ENCODE results near the gene RPS27.

Gene RPS27

DNA sequence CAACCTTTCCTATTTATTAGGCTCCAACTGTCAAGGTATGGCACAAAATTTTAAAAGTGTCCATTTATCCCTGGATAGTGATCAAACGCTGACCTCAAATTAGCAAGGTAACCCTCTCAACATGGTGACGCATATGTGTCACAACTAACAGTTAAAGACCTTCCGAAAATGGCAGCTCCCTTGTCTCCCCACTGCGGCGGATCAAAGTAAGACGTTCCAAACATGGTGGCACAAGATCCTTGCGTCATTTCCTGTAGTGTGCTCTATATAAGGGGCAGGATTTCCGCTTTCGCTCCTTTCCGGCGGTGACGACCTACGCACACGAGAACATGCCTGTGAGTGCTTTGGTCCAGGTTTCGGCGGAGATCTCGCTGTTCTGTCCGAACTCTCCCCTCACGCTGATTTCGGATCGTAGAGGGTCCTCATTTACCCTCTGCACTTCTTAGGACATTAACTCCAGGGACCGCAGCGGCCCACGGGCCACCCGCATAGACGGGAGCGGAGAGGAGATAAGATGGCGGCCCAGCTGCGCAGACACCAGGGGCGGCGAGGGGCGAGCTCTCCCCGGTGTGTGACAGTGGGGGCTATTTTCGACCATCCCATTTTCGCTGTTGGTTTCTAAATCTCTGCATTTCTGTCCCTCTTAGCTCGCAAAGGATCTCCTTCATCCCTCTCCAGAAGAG, at the start of gene RPS27:
RPS27 (plus strand) TSS at position 295 of the 683 bp plus-strand sequence; CDS start at position 330, 35 bp downstream.
- peak; percentile 98 for DNase-seq (ENCODE audit: low read depth)

DNA sequence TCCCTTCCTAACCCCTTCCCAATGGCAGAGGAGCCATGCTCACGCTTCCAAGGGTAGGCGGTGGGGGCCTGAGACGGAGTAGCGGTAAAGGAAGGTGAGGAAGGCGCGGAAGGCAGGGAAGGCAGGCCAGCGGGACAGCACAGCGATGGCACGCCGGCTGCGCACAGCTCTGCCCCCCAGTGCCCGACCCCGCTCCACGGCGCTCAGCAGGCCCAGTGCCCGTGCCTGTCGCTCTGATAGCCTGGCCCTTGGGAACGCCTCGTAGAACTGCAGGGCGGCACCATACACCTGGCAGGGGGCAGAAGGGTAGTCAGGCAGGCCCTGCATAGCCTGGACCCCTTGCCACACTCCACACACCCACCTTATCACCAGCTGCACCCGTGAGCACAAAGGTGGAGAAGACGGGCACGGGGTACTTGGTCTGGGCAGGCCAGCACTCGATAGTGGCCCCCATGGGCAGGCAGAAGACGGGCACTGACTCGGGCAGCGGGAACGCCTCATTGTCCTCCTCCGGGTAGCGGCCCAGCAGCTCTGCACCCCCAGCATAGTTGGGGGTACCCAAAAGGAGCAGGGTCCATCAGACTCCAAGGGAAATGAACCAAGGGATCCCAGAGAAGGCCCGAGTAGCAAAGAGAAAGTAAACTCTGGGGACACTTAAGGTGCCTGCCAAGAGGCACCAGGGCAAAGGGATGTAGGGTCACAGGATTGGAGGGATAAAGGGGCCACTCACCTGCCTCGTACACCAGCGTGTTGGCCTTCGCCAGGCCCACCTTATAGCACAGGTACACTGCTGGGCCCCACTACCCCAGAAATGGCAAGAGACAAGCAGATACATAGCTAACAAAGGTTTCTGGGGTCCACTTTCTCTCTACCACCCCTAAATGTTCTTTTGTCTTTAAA, 48.5 kb upstream of the RPS27 start:
- no peak for DNase-seq (ENCODE audit: low read depth)

- DNase-seq (ENCODE audit: low read depth), result no peak
These were observed 47.6 kb upstream of the RPS27 start for GRCh38 chr1:153942766-153943549.

- no peak for DNase-seq (ENCODE audit: low read depth)
These were observed 46.3 kb upstream of the RPS27 start for GRCh38 chr1:153944005-153944826.

DNA sequence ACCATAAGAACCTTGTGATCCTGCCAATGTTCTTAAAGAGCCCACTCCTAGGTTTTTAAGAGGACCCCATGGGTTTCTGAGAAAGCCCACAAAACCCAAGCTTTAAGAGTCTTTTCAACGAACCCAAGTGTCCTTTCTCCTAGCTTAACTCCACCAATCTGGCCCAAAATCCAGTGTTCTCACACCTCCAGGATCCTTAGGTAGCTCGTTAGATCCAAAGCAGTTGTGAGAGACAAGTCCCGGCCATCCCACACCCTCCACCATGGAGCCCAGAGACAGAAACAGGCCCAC, 45.8 kb upstream of the RPS27 start:
- no peak for DNase-seq (ENCODE audit: low read depth)

GRCh38 chr1:153945131-153945794, 45.3 kb upstream of the RPS27 start:
- no peak for DNase-seq (ENCODE audit: low read depth)

GRCh38 chr1:153945795-153946621, 44.6 kb upstream of the RPS27 start:
- DNase-seq (ENCODE audit: low read depth), result peak; percentile 42

DNA sequence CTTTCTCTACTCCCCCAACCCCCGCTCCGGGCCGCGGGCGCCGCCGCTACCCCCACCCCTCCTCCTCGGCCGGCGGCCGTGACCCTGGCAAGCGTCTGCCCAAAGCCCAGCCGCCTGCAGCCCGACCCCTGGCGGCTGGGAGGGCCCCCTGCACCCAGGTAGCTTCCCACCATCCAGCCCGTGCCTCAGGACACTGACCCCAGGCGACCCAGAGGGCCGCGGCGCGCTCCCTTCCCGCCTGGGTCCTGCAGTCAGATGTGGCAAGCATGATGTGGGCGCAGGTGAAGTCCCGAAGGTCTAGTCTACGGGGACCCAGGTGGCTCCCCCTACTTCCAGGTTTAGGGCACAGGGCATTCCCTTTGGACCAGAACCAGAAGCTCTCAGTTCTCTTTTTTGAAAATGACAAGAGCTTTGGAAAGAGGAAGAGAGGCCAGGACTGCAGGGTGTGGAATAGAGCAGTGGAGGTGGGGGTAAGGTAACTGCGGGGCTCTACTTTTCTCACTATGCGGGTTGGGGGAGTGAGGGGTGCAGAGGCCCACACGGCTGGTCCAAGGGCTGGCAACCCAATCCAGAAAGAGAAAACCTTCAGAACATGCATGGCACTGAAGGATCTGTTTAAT, 43.8 kb upstream of the RPS27 start, which contains the start of gene DENND4B:
DENND4B (minus strand) TSS at position 97 of the 620 bp plus-strand sequence. CDS start 2,344 bp downstream, outside the sequence.
- peak; percentile 55 for DNase-seq (ENCODE audit: low read depth)

- DNase-seq (ENCODE audit: low read depth), result no peak
These were observed 39.4 kb upstream of the RPS27 start for GRCh38 chr1:153951183-153951582.

DNA sequence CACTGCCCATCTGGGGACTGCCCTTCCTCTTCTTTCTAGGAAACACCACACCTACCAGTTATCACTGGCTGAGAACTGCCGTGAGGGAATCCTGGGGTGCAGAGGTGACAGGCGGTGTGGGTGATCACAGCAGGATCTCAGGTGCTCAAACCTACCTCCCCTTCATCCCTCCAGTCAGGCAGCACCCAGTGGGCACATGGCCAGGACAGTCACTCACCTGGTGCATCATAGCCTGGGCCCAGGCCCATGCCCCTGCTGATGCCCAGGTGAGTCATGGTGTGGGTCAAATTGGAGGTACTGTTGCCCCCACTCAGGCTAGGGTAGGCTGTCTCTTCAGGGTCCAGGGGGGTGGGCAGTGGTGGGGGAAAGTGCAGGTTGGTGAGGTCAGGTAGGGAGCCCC, 38.8 kb upstream of the RPS27 start:
- DNase-seq (ENCODE audit: low read depth), result no peak

GRCh38 chr1:153953859-153954365, 36.6 kb upstream of the RPS27 start:
- no peak for DNase-seq (ENCODE audit: low read depth)

- no peak for DNase-seq (ENCODE audit: low read depth)
These were observed 35.7 kb upstream of the RPS27 start for GRCh38 chr1:153954826-153955225.

DNA sequence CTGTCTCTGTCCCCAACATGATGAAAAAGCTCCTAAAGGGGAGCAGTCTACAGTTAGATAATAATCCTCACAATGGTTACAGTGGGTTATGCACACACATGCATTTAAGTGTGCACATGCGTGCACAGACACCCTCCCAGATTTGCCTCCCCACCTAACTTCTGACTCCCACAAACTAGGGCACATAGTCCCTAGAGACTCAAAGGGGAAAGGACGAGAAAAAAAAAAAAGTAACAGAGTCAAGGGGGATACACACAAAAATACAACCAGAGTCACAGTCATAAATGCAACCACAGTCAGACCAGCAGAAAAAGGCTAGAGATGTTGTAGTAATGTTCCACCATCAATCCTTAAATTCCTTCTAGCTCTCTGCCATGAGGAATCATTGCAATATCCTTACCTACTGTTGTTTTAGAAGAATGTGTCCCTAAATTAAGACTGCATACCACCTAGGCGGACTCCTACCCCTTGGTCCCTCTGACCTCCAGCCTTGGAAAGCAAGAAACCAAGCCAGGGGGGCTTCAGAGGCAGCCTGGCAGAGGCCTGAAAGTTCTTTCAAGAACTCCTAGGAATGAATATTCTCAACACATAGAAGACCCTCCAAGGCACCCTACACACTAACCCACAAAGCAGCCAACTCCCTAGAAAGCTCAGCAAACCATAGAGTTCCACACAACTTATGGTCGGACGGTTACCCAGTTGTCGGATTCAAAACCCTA, 33.4 kb upstream of the RPS27 start:
- no peak for DNase-seq (ENCODE audit: low read depth)

DNA sequence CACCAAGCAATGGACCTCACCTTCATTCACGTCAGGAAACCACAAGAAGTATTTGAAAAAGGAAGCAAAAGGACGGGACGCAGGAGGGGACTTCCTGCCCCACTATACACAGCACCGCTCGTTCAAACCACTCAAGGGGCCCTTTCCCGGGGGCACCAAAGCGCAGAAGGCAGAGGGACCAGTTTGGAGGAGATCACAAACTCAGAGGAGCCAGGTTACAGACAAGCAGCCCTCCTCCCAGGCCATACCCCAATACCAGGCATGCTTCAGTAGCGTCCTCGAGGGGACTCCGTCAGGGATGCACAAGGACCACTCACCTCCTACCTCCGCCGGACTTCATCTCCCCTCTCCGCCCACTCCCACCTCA, 32.8 kb upstream of the RPS27 start:
- DNase-seq (ENCODE audit: low read depth), result no peak

GRCh38 chr1:153958111-153958960, 32.2 kb upstream of the RPS27 start, which contains the start of gene CRTC2:
Gene CRTC2 (minus strand): TSS chr1:153958612. CDS start chr1:153958497, 115 bp downstream.
- peak; percentile 97 for DNase-seq (ENCODE audit: low read depth)

DNA sequence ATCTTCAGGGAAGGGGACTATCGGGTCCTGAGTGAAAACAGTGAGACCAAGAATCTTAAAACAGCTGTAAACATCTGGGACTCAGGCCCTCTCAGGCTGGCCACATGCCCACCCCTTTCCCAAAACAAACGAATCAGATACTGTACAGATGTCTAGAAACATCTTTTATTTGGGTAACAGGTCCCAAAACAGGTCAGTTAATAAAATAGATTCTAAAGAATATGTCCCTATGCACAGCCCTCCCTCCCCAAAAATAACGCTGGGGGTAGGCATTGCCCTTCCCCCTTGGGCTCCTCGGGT, 31.7 kb upstream of the RPS27 start:
- DNase-seq (ENCODE audit: low read depth), result no peak

DNA sequence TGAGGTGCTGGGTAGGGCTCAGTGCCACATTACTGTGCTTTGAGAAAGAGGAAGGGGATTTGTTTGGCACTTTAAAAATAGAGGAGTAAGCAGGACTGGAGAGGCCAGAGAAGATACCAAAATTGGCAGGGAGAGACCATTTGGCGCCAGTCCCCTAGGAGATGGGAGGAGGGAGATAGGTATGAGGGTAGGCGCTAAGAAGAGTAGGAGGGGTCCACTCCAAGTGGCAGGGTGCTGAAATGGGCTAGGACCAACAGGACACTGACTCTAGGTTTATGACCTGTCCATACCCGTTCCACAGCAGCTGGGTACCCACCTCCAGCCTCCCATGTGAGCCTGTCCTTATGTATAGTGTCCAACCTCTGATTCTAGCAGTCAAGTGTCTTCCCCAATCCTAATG, 31.1 kb upstream of the RPS27 start:
- no peak for DNase-seq (ENCODE audit: low read depth)

GRCh38 chr1:153960206-153960605, 30.4 kb upstream of the RPS27 start:
- DNase-seq (ENCODE audit: low read depth), result no peak
